HK-2 (cell line): Measurements from ENCODE around the gene CFAP210.
"Not testable (repeated sequence)": the region's sequence is repeated elsewhere in the genome, so short reads cannot be mapped to it uniquely, and the experiment has no call there.

Source experiments
- DNase-seq: peaks from one replicate; pipeline ENCODE4 v3.0.0-alpha.2; 2018; ENCODE audit not compliant: unreplicated experiment

Gene CFAP210

GRCh38 chr2:169620509-169620908, 73.7 kb downstream of the CFAP210 start:
- no peak for DNase-seq

GRCh38 chr2:169619946-169620345, 74.3 kb downstream of the CFAP210 start:
- no peak for DNase-seq

- not testable (repeated sequence) for DNase-seq
Observed at GRCh38 chr2:169615982-169616381, 78.2 kb downstream of the CFAP210 start.

DNA sequence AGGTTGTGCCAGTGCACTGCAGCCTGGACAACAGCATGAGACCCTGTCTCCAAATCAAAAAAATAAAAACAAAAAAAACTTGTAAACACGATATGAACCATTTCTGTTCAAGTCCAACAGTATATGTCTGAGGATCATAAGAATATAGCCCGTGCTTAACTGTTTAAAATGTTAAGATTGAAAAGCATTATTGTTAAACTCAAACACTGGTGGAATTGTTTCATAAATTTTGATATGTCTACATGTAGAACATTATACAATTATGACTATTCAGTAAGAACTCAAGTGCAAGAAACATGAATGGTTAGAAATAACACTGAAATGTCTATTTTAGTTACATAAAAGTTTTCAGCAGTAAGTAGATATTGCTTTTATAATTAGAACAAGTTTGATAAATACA, 80.3 kb downstream of the CFAP210 start:
- DNase-seq, result no peak

- no peak for DNase-seq
Observed at GRCh38 chr2:169609264-169609663, 84.9 kb downstream of the CFAP210 start.

GRCh38 chr2:169599568-169599967, 94.6 kb downstream of the CFAP210 start:
- no peak for DNase-seq

DNA sequence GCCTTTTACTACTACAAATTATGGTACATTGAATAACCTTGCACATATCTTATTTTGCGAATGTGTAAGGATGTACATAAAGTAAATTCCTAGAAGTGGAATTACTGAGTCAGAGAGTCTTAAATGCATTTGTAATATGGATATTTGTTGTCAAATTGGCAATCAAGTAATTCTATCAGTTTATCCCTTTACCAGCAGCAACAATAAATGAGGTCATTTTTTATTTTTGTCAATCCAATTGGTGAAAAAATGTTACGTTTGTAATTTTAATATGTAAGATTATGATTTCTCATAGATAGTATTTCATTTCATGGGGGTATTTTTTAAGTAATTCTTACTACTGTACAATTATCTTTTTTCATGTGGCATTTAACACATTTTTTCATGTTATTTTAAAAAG, 95.2 kb downstream of the CFAP210 start:
- DNase-seq, result no peak

- not testable (repeated sequence) for DNase-seq
Observed at GRCh38 chr2:169596546-169596945, 97.7 kb downstream of the CFAP210 start.
